Measurements from ENCODE around the gene BLTP2. TPM values are rescaled to one million over a fixed set of nuclear protein-coding genes. Genes with fewer than 3 reads are reported as not detected.

Gene BLTP2
- total and polyA plus RNA-seq, 2 of the 13 experiments (the other 11 are each of a cell fraction or from before 2014, with no cell fraction given): 66.7 to 80.9 TPM

DNA sequence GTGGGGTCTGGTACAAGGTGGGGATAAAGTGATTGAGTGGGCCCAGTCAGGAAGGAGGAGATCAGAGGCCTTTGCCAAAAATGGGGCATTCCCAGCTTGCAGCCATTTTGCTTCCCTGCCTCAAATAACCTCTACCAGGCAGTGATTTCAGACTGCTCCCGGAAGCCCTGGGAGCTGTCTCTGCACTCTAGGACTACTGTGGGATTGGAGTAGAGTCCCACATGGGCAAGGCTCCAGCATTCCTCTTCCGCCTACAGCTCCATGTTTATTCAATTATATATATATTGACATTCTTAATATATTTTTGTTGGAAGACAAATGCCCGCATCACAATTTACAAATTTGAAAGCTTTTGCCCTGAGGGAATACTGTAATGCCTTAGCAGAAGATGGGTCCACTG is 30.5 kb upstream of the BLTP2 start:
- H3K36me3 ChIP-seq (replicated peaks in 1 of 2; ENCODE audit: control insufficient read depth in 1 of 2, insufficient read depth in 2 of 2, low read length in 2 of 2): peaks cover 48 to 85% of the 10 kb centered on the region in 2 experiments
- H2AFZ ChIP-seq (ENCODE audit: low read length): no peak overlapping the region
- peaks cover 2% of the 10 kb centered on the region for H3K79me2 ChIP-seq (ENCODE audit: insufficient read depth, low read length)
- no TSS peak for BruUV-seq (replicated peaks)
- no peaks in the 10 kb centered on the region for H3K4me1 ChIP-seq (ENCODE audit: insufficient read depth, low read length)
- no peaks in the 10 kb centered on the region for H3K27me3 ChIP-seq (ENCODE audit: control insufficient read depth in 1 of 2, insufficient read depth in 2 of 2, low read length in 2 of 2)
- intact Hi-C loops (cut with micrococcal nuclease; ENCODE audit: unreplicated experiment) (no loop called here), in situ Hi-C loops (cut with HindIII; ENCODE audit: extremely low pct_ligation_motif_present, low pct_unique_long_range_greater_than_20kb) (no loop called here)
- no peak overlapping the region for H3K4me2 ChIP-seq (ENCODE audit: low read depth, low read length)
- TF ChIP-seq, protein P1, sequence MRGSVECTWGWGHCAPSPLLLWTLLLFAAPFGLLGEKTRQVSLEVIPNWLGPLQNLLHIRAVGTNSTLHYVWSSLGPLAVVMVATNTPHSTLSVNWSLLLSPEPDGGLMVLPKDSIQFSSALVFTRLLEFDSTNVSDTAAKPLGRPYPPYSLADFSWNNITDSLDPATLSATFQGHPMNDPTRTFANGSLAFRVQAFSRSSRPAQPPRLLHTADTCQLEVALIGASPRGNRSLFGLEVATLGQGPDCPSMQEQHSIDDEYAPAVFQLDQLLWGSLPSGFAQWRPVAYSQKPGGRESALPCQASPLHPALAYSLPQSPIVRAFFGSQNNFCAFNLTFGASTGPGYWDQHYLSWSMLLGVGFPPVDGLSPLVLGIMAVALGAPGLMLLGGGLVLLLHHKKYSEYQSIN (CRISPR knock-in tag; IDR thresholded peaks at IDR 0.05; ENCODE audit: borderline replicate concordance): no peak
- TF ChIP-seq ZBTB8A (CRISPR knock-in tag; IDR thresholded peaks at IDR 0.05; ENCODE audit: borderline replicate concordance, low read depth) (no peak), PHF20 (CRISPR knock-in tag; IDR thresholded peaks at IDR 0.05) (no peak), ZNF891 (CRISPR knock-in tag; IDR thresholded peaks at IDR 0.05) (no peak), PCBP1 (IDR thresholded peaks at IDR 0.05; ENCODE audit: borderline replicate concordance, low read depth, low read length) (no peak), NAIF1 (CRISPR knock-in tag; IDR thresholded peaks at IDR 0.05; ENCODE audit: borderline replicate concordance) (no peak), SNAI1 (CRISPR knock-in tag; IDR thresholded peaks at IDR 0.05; ENCODE audit: borderline replicate concordance) (no peak), ZBTB1 (CRISPR knock-in tag; IDR thresholded peaks at IDR 0.05; ENCODE audit: borderline replicate concordance) (no peak), ONECUT2 (CRISPR knock-in tag; IDR thresholded peaks at IDR 0.05) (no peak), ZSCAN22 (CRISPR knock-in tag; IDR thresholded peaks at IDR 0.05) (no peak)
- TF ChIP-seq, protein P2, sequence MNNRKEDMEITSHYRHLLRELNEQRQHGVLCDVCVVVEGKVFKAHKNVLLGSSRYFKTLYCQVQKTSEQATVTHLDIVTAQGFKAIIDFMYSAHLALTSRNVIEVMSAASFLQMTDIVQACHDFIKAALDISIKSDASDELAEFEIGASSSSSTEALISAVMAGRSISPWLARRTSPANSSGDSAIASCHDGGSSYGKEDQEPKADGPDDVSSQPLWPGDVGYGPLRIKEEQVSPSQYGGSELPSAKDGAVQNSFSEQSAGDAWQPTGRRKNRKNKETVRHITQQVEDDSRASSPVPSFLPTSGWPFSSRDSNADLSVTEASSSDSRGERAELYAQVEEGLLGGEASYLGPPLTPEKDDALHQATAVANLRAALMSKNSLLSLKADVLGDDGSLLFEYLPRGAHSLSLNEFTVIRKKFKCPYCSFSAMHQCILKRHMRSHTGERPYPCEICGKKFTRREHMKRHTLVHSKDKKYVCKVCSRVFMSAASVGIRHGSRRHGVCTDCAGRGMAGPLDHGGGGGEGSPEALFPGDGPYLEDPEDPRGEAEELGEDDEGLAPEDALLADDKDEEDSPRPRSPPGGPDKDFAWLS (CRISPR knock-in tag; IDR thresholded peaks at IDR 0.05; ENCODE audit: borderline replicate concordance): no peak
- TF ChIP-seq, protein P3, sequence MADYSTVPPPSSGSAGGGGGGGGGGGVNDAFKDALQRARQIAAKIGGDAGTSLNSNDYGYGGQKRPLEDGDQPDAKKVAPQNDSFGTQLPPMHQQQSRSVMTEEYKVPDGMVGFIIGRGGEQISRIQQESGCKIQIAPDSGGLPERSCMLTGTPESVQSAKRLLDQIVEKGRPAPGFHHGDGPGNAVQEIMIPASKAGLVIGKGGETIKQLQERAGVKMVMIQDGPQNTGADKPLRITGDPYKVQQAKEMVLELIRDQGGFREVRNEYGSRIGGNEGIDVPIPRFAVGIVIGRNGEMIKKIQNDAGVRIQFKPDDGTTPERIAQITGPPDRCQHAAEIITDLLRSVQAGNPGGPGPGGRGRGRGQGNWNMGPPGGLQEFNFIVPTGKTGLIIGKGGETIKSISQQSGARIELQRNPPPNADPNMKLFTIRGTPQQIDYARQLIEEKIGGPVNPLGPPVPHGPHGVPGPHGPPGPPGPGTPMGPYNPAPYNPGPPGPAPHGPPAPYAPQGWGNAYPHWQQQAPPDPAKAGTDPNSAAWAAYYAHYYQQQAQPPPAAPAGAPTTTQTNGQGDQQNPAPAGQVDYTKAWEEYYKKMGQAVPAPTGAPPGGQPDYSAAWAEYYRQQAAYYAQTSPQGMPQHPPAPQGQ (CRISPR knock-in tag; IDR thresholded peaks at IDR 0.05; ENCODE audit: borderline replicate concordance): no peak
- TF ChIP-seq, protein P4, sequence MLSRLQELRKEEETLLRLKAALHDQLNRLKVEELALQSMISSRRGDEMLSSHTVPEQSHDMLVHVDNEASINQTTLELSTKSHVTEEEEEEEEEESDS (CRISPR knock-in tag; IDR thresholded peaks at IDR 0.05; ENCODE audit: borderline replicate concordance): no peak
- CTCF ChIA-PET (ENCODE audit: low intra/inter-chr PET ratio, low total read pairs): interaction anchor here (1.8 kb wide), 1 partner anchor 29 kb away, joined by 20 read pairs; no protein-coding TSS in a partner anchor
- no peaks in the 10 kb centered on the region for H3K9me3 ChIP-seq (ENCODE audit: low read length)
- WGBS (ENCODE audit: low lambda C conversion rate): 98% methylated on average over 3 of the region's 3 CpGs
- POLR2A ChIA-PET: interaction anchor here (1.2 to 1.4 kb wide), 2 partner anchors 23 to 31 kb away, joined by 3 to 5 read pairs; partner anchors contain the start of gene BLTP2
- FAIRE-seq (no peak), ATAC-seq (no peak), DNase-seq (ENCODE audit: low spot score) (no peak)
- H3K4me3 ChIP-seq (replicated peaks in 1 of 3; ENCODE audit: insufficient read depth in 1 of 3, low read depth in 2 of 3, low read length in 3 of 3): no peak overlapping the region
- H4K20me1 ChIP-seq (ENCODE audit: insufficient read depth, low read length): no peaks in the 10 kb centered on the region
- H3K9ac ChIP-seq (ENCODE audit: insufficient read depth, low read depth, low read length): no peak overlapping the region
- no peak overlapping the region for H3K27ac ChIP-seq (ENCODE audit: extremely low read length, insufficient read depth, low read length)
